DND-41 (cell line): ENCODE measurements around the gene DNAJC16.

Experiments used
- ATAC-seq: fragments of 200-7000 bp; cut with Tn5 transposase; 3 replicates; pipeline ENCODE4 v1.9.1; 2021; ENCODE audit warnings: low read depth; ENCODE audit not compliant: insufficient read depth
- DNase-seq: peaks from one replicate; pipeline ENCODE4 v3.0.0-alpha.2; 2020
- H2AFZ ChIP-seq: 2 replicates; pipeline ENCODE4 v1.6.0; 2012; ENCODE audit warnings: low read depth, low read length
- H3K27ac ChIP-seq: 2 replicates; pipeline ENCODE4 v1.5.1; 2012; ENCODE audit warnings: low read length, inconsistent platforms
- H3K27me3 ChIP-seq: fragments of 200-600 bp; sonication (generic); 2 replicates; pipeline ENCODE4 v1.6.0; 2012; ENCODE audit warnings: low read length, mild to moderate bottlenecking, inconsistent platforms; ENCODE audit not compliant: insufficient read depth, poor library complexity
- H3K36me3 ChIP-seq: 2 replicates; pipeline ENCODE4 v1.5.1; 2012; ENCODE audit warnings: low read length, inconsistent platforms; ENCODE audit not compliant: insufficient read depth
- H3K4me1 ChIP-seq: 2 replicates; pipeline ENCODE4 v1.5.1; 2012; ENCODE audit warnings: mild to moderate bottlenecking, low read length; ENCODE audit not compliant: insufficient read depth
- H3K4me2 ChIP-seq: 2 replicates; pipeline ENCODE4 v1.6.0; 2012; ENCODE audit warnings: mild to moderate bottlenecking, moderate library complexity, low read length, inconsistent platforms; ENCODE audit not compliant: insufficient read depth
- H3K4me3 ChIP-seq, 2 experiments: fragments of 200-600 bp in 1 of 2; shearing (Covaris generic) in 1 of 2; 2 replicates each; pipeline ENCODE4 v1.5.1; 2012 to 2016; ENCODE audit warnings: inconsistent platforms in 2 of 2, low read length in 2 of 2, mild to moderate bottlenecking in 2 of 2, low read depth in 1 of 2, moderate library complexity in 1 of 2
- H3K79me2 ChIP-seq: 2 replicates; pipeline ENCODE4 v1.6.0; 2012; ENCODE audit warnings: low read length, inconsistent platforms; ENCODE audit not compliant: insufficient read depth
- H3K9ac ChIP-seq: 2 replicates; pipeline ENCODE4 v1.6.0; 2012; ENCODE audit warnings: low read depth, mild to moderate bottlenecking, inconsistent platforms, low read length, moderate library complexity
- H3K9me3 ChIP-seq: 2 replicates; pipeline ENCODE4 v1.5.1; 2012; ENCODE audit warnings: low read length, moderate library complexity, mild to moderate bottlenecking, inconsistent platforms; ENCODE audit not compliant: insufficient read depth, severe bottlenecking
- H4K20me1 ChIP-seq: 2 replicates; pipeline ENCODE4 v1.6.0; 2012; ENCODE audit warnings: low read length; ENCODE audit not compliant: insufficient read depth
- EZH2 ChIP-seq: IDR thresholded peaks from 3 replicates; pipeline ENCODE4 v1.6.1; 2012; ENCODE audit warnings: borderline replicate concordance, low read depth, mild to moderate bottlenecking, moderate library complexity, low read length, inconsistent platforms; ENCODE audit not compliant: severe bottlenecking
- TF ChIP-seq, protein P1 (sequence below): IDR thresholded peaks from 2 replicates; pipeline ENCODE4 v1.5.1; 2012; ENCODE audit warnings: borderline replicate concordance, low read length, moderate library complexity, mild to moderate bottlenecking; ENCODE audit not compliant: poor library complexity, severe bottlenecking; ENCODE audit errors: extremely low read depth

The DNAJC16 gene

DNA sequence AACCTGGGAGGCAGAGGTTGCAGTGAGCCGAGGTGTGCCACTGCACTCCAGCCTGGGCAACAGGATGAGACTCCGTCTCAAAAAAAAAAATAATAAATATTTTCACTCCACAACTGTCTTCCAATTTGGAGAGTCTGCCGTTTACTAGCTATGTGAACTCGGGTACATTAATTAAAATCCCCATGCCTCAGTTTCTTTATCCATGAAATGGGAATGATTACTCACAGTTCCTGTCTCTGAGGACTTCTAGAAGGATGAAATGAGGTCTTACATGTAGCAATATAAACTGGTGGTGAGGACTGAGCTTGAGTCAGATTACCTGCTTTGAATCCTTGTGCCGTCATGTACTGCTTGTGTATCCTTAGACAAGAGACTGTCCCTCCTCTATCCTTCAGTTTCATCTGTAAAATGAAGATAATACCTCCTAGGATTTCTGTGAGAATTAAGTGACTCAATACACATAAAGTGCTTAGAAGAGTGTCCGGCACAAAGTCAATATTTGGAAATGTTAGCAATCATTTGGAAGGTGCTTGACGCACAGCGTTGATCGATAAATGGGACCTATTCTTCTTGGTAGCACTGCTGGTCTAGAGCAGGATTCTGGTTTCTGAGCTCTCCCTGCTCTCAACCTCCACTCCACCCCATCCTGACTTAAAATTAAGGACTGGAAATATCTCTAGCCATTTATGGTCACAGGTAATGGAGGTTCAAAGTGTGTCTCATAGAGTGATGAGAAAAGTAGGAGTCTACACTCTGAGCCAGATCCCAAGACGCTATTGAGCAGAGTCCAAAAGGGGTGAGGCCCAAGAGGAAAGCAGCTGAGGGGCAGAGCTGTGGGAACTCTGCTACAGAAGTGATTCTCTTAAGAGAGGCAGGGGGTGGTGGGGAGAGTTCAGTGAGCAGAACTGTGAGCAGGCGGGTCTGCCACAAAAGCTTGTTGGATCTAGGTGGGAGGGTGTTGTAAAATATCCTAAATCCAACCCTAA is 79.0 kb downstream of the DNAJC16 start:
- TF ChIP-seq, protein P1, sequence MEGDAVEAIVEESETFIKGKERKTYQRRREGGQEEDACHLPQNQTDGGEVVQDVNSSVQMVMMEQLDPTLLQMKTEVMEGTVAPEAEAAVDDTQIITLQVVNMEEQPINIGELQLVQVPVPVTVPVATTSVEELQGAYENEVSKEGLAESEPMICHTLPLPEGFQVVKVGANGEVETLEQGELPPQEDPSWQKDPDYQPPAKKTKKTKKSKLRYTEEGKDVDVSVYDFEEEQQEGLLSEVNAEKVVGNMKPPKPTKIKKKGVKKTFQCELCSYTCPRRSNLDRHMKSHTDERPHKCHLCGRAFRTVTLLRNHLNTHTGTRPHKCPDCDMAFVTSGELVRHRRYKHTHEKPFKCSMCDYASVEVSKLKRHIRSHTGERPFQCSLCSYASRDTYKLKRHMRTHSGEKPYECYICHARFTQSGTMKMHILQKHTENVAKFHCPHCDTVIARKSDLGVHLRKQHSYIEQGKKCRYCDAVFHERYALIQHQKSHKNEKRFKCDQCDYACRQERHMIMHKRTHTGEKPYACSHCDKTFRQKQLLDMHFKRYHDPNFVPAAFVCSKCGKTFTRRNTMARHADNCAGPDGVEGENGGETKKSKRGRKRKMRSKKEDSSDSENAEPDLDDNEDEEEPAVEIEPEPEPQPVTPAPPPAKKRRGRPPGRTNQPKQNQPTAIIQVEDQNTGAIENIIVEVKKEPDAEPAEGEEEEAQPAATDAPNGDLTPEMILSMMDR: no peak
- TF ChIP-seq EZH2: no peak
- Histone ChIP-seq H3K27me3 (no peaks in the 10 kb centered on the region), H3K4me3 (no peak overlapping the region), H3K9ac (no peak overlapping the region), H3K9me3 (no peaks in the 10 kb centered on the region), H2AFZ (no peak overlapping the region), H4K20me1 (no peaks in the 10 kb centered on the region), H3K36me3 (no peaks in the 10 kb centered on the region), H3K27ac (no peak overlapping the region), H3K4me2 (no peak overlapping the region), H3K4me1 (no peaks in the 10 kb centered on the region), H3K79me2 (no peaks in the 10 kb centered on the region)
- ATAC-seq (no peak), DNase-seq (no peak)

DNA sequence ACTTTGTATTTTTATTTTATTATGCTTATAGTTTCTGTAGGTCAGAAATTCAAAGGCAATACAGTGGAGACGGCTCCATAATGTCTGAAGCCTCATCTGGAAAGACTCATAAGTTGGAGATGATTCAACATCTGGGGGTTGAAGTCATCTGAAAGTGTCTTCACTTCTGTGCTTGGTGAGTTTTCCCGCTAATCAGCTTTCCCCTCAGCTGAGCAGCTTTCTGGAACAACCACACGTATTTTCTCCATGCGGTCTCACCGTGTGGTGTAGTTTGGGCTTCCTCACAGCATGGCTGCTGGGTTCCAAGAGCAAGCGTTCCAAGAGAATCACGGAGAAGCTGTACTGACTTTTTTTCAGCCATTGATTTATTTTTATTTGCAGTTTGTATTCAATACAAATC is 83.0 kb downstream of the DNAJC16 start:
- Histone ChIP-seq H4K20me1 (no peaks in the 10 kb centered on the region), H3K27ac (no peak overlapping the region), H3K4me1 (no peaks in the 10 kb centered on the region), H3K4me2 (no peak overlapping the region), H3K4me3 (no peak overlapping the region), H3K79me2 (no peaks in the 10 kb centered on the region), H3K9ac (no peak overlapping the region), H2AFZ (no peak overlapping the region), H3K27me3 (no peaks in the 10 kb centered on the region), H3K36me3 (no peaks in the 10 kb centered on the region), H3K9me3 (no peaks in the 10 kb centered on the region)
- no peak for DNase-seq
- ATAC-seq: no peak
- TF ChIP-seq, protein P1: no peak
- no peak for TF ChIP-seq EZH2

DNA sequence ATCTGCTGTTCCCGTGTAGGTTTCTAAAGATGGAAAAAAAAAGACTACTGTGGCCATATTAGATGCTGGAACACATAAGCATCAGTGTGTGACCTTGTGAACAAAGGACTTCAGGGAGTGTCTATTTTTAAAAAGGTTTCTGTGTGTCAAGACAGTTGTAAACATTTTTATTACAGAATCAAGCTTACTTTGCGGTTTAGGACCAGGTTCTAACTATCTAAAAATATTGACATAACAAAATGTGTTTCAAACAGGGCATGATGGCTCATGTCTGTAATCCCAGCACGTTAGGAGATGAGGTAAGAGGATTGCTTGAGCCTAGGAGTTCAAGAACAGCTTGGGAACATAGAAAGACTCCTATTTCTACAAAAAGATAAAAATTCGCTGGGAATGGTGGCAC is 83.5 kb downstream of the DNAJC16 start:
- Histone ChIP-seq H4K20me1 (no peaks in the 10 kb centered on the region), H3K27ac (no peak overlapping the region), H3K4me1 (no peaks in the 10 kb centered on the region), H3K27me3 (no peaks in the 10 kb centered on the region), H3K9ac (no peak overlapping the region), H3K36me3 (no peaks in the 10 kb centered on the region), H3K4me2 (no peak overlapping the region), H3K4me3 (no peak overlapping the region), H3K79me2 (no peaks in the 10 kb centered on the region), H2AFZ (no peak overlapping the region), H3K9me3 (no peaks in the 10 kb centered on the region)
- TF ChIP-seq EZH2: no peak
- TF ChIP-seq, protein P1: no peak
- DNase-seq (no peak), ATAC-seq (no peak)
